Amniotic epithelial cell (primary cell): ENCODE measurements around the gene TREH.
"Not testable (repeated sequence)": the region's sequence is repeated elsewhere in the genome, so short reads cannot be mapped to it uniquely, and the experiment has no call there.

ENCODE experiments used
- DNase-seq: peaks from one replicate; pipeline ENCODE4 v3.0.0-alpha.2; 2010; ENCODE audit warnings: low read depth

The TREH gene

DNA sequence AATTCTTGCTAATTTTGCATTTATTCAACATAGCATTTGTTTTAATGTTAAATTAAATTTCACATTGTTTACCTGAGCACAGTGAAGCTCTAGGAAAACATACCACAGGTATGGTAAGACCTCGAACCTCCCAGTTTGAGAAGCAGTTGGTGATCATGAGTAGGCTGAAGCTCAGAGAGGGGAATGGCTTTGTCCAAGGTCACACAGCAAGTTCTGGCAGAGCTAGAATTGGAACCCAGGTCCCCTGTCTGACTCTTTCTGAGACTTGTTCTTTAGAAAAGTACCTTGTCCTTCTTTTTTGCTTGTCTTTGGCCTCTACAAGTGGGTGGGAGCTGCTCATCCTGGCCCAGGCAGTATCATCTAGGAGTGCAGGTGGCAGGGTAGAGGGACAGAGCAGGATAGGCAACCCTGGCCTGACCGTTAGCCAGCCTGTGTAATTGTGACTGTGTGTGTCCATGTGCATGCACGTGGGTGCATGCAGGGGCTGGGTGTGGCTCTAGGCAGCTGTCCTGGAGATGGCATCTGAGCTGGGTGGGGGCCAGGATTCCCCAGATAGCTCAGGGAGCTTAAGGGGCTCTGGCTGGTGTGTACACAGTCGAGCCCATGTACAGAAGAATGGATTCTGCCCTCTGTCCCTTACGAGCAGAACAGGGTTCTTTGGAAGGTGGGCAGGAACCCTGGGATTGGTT is 50.4 kb downstream of the TREH start:
- no peak for DNase-seq

- no peak for DNase-seq
Measured at GRCh38 chr11:118628432-118628831, 51.0 kb downstream of the TREH start.

GRCh38 chr11:118628031-118628430 is 51.4 kb downstream of the TREH start:
- DNase-seq, result no peak

DNA sequence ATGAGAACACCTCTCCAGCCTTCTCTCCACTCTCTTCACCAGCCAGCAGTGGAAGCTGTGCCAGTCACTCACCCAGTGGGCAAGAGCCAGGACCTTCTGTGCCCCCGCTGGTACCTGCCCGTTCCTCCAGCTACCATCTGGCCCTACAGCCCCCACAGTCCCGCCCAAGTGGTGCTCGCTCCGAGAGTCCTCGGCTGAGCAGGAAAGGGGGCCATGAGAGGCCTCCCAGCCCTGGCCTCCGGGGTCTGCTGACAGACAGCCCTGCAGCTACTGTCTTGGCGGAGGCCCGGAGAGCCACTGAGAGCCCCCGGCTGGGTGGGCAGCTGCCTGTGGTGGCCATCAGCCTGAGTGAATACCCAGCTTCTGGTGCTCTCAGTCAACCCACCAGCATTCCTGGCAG is 51.9 kb downstream of the TREH start:
- no peak for DNase-seq

DNA sequence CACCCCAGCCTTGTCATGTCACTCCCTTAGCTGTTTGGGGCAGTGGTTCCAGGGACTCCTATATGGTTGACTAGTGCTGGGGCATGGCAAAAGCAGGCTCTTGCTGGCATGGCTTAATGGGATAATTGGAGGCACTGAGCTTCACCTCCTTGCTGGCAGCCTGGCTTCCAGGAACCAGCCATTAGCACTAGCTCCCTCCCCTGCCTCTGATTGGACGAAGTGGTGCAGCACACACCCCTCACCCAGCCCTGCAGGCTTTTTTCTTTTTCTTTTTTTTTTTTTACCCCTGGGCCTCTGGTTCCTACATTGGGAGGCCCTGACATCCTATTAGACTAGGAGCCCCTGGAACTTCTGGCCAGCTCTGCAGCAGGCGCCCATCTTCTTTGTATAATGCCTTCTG is 53.5 kb downstream of the TREH start:
- no peak for DNase-seq

DNA sequence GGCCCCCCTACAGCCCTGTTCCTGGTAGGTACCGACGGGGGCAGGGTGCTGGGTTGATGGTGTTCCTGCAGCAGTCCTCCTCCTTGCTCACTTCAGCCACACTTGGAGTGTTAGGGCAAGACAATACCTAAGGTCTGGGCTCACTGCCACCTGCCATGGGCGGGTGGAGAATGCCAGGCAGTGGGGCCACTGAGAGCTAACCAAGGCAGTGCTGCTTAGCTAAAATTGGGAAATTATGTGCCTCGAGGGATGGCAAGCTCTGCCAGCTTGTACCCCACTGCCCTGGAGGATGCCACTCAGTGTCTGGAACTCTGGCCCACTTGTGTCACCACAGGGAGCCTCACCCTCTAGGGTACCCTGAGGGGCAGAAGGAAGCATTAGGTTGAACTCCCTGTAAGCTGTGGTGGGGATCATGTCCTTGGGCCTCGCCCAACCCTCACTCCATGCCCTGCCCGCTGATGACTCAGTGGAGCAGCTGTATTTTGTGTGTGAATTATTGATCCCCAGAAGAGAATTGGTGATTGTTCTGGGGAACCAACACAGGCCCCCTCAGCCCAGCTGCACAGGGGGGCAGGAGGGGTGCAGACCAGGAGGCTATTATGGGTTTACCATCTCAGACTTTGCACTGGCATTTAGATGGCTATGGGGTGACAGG is 54.3 kb downstream of the TREH start:
- no peak for DNase-seq

GRCh38 chr11:118623269-118623655 is 56.2 kb downstream of the TREH start:
- peak; percentile 42 for DNase-seq

- peak; percentile 90 for DNase-seq
Measured at GRCh38 chr11:118622376-118623268, 56.8 kb downstream of the TREH start.

- DNase-seq, result no peak
Measured at GRCh38 chr11:118621784-118622375, 57.6 kb downstream of the TREH start.

- DNase-seq, result peak; percentile 89
Measured at GRCh38 chr11:118621071-118621783, 58.2 kb downstream of the TREH start.

GRCh38 chr11:118620529-118621070 is 58.9 kb downstream of the TREH start:
- DNase-seq, result peak; percentile 54

DNA sequence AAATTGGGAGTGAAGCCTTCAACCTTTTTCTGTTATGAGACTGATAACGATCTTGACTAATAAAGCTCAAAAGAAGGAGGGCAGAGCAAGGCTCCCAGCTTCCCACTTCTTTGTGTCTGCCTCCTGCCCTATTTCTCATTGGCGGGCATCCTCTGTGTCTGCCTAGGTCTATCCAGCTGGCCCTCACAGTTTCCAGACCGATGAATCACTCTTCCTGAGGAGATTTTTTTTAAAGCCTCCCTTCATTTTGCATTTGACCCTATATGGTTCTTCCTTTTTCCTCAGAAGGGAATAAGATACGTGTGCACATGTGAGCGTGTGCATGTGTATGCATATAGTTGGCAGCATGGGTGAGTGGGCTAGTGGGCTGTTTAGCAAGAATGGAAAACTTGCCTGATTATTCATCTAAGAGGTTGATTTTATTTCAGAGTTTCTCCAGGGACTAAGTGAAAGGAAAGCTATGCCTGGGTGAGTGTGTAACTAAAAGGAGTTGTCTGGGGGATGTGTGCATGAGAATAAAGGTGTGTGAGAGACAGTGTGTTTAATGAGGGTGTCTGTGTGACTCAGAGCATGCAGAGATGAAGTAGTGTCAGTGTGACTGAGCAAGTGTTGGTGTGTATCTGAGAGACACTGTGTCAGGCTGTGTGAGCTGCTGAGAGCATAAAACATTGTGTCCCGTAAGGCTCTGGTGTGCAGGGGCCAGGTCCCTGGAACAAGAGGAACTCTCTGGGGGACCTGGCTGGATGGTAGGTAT is 59.8 kb downstream of the TREH start:
- DNase-seq, result peak; percentile 97

DNA sequence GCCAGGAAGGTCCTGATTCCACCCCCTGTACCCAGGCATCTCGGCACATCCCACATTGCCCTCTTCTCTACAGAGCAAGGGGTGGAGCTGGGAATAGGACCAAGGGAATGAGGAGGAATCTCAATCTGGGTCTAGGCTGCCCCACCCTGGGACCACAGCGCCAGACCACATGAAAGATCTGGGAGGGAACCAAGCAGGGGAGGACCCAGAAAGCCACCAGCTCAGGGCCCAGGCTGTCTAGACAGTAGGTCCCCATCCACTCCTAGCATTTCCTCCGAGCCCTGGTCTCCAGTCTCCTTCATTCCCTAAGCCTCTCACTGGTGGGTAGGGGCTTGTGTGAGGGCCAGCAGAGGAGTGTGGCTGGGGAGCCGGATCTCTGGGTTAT is 60.5 kb downstream of the TREH start:
- DNase-seq, result peak; percentile 62

GRCh38 chr11:118618115-118618990 is 61.1 kb downstream of the TREH start:
- DNase-seq, result peak; percentile 85

- DNase-seq, result no peak
Measured at GRCh38 chr11:118615976-118616371, 63.5 kb downstream of the TREH start.

GRCh38 chr11:118615282-118615975 is 64.0 kb downstream of the TREH start:
- peak; percentile 49 for DNase-seq

- no peak for DNase-seq
Measured at GRCh38 chr11:118614511-118614910, 64.9 kb downstream of the TREH start.

DNA sequence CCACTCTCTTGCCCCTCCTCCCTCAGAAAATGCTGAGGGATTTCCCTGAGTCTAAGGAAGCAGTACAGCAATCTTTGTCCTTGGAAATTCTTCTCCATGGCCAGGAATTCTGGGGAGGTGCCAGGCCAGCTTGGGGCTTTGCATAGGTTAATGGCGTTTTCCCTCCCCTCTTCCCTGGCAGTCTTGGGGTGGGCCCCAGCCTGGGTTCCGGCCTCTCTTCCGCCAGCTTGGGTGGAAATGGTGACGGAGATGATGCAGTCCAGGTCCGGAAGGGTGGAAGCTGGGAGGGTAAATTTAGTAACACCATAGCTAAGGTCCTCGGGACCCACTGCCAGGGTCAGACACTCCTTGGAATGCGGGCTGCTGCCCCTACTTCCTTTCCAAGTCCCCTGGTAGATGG is 67.1 kb downstream of the TREH start:
- no peak for DNase-seq

DNA sequence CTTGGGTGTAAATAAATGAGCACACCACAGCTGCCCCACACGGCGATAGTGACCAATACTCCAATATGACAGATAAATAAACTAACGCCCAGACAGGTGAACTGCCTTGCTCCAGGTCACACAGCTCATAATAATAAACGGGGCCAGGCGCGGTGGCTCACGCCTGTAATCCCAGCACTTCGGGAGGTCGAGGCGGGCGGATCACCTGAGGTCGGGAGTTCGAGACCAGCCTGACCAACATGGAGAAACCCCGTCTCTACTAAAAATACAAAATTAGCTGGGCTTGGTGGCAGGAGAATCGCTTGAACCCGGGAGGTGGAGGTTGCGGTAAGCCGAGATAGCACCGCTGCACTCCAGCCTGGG is 68.0 kb downstream of the TREH start:
- DNase-seq, result not testable (repeated sequence)
